Loucy (cell line): ENCODE measurements around the gene PRELID1.
"Not testable (repeated sequence)": the region's sequence is repeated elsewhere in the genome, so short reads cannot be mapped to it uniquely, and the experiment has no call there.

Experiments used
- H2AFZ ChIP-seq: fragments of 200-600 bp; sonication (generic); 2 replicates; pipeline ENCODE4 v1.6.0; 2016; ENCODE audit warnings: antibody characterized with exemption, mild to moderate bottlenecking, low read length, moderate library complexity
- H3F3A ChIP-seq: fragments of 200-600 bp; 2 replicates; pipeline ENCODE4 v1.6.0; 2016; ENCODE audit warnings: antibody characterized with exemption, low read depth, mild to moderate bottlenecking
- H3K27me3 ChIP-seq: fragments of 200-600 bp; sonication (generic); 2 replicates; pipeline ENCODE4 v1.6.1; 2014; ENCODE audit warnings: low read length, mild to moderate bottlenecking; ENCODE audit not compliant: insufficient read depth, poor library complexity, severe bottlenecking
- H3K36me3 ChIP-seq: fragments of 200-600 bp; sonication (generic); 2 replicates; pipeline ENCODE4 v1.6.1; 2016; ENCODE audit warnings: low read length; ENCODE audit not compliant: insufficient read depth
- H3K4me1 ChIP-seq: fragments of 200-600 bp; sonication (generic); 2 replicates; pipeline ENCODE4 v1.5.1; 2014; ENCODE audit warnings: low read length, mild to moderate bottlenecking; ENCODE audit not compliant: insufficient read depth, poor library complexity, severe bottlenecking
- H3K4me2 ChIP-seq: fragments of 200-600 bp; sonication (generic); 2 replicates; pipeline ENCODE4 v1.6.0; 2014; ENCODE audit warnings: antibody characterized with exemption, low read length, low read depth, mild to moderate bottlenecking; ENCODE audit not compliant: poor library complexity, severe bottlenecking
- H3K4me3 ChIP-seq: fragments of 200-600 bp; sonication (generic); 2 replicates; pipeline ENCODE4 v1.5.1; 2014; ENCODE audit warnings: low read length, mild to moderate bottlenecking, mixed read lengths; ENCODE audit not compliant: poor library complexity, severe bottlenecking
- H3K79me2 ChIP-seq: fragments of 200-600 bp; sonication (generic); 2 replicates; pipeline ENCODE4 v1.6.1; 2014; ENCODE audit warnings: low read length; ENCODE audit not compliant: insufficient read depth
- H3K9ac ChIP-seq: fragments of 200-600 bp; sonication (generic); 2 replicates; pipeline ENCODE4 v1.6.0; 2014; ENCODE audit warnings: mild to moderate bottlenecking, low read depth, low read length, moderate library complexity; ENCODE audit not compliant: poor library complexity, severe bottlenecking
- H3K9me2 ChIP-seq: fragments of 200-600 bp; sonication (generic); replicated peaks from 2 replicates; pipeline ENCODE4 v1.6.1; 2016; ENCODE audit warnings: low read depth, low read length, mixed read lengths
- H3K9me3 ChIP-seq: fragments of 200-600 bp; sonication (generic); 2 replicates; pipeline ENCODE4 v1.6.1; 2014; ENCODE audit warnings: mild to moderate bottlenecking, antibody characterized with exemption, low read length, low read depth; ENCODE audit not compliant: insufficient read depth
- H4K20me1 ChIP-seq: fragments of 200-600 bp; sonication (generic); 2 replicates; pipeline ENCODE4 v1.6.0; 2014; ENCODE audit warnings: antibody characterized with exemption, low read length, mild to moderate bottlenecking; ENCODE audit not compliant: insufficient read depth, poor library complexity, severe bottlenecking
- CTCF ChIP-seq: fragments of 200-600 bp; sonication (generic); conservative IDR thresholded peaks from 2 replicates; pipeline ENCODE4 v1.5.1; 2014; ENCODE audit warnings: mild to moderate bottlenecking, antibody characterized with exemption, low read length
- EZH2phosphoT487 ChIP-seq: fragments of 200-600 bp; IDR thresholded peaks from 2 replicates; pipeline ENCODE4 v1.6.1; 2018; ENCODE audit warnings: antibody characterized with exemption, mild to moderate bottlenecking, moderate library complexity, borderline replicate concordance

The PRELID1 gene

GRCh38 chr5:177336603-177337494, 33.2 kb downstream of the PRELID1 start:
- no peak for TF ChIP-seq EZH2phosphoT487
- no peak for TF ChIP-seq CTCF
- H3K36me3 ChIP-seq = peaks cover 40% of the 10 kb centered on the region; the same call in 1 of the 2 replicates
- no peak overlapping the region for H3K4me2 ChIP-seq
- no peaks in the 10 kb centered on the region for H3K9me2 ChIP-seq
- no peaks in the 10 kb centered on the region for H4K20me1 ChIP-seq
- no peak overlapping the region for H3K4me3 ChIP-seq
- H3K9me3 ChIP-seq = no peaks in the 10 kb centered on the region
- H3K27me3 ChIP-seq = no peaks in the 10 kb centered on the region
- no peak overlapping the region for H2AFZ ChIP-seq
- H3F3A ChIP-seq = no peaks in the 10 kb centered on the region
- peaks cover 18% of the 10 kb centered on the region; the same call in 1 of the 2 replicates for H3K79me2 ChIP-seq
- H3K4me1 ChIP-seq = peaks cover 4% of the 10 kb centered on the region
- H3K9ac ChIP-seq = no peak overlapping the region

GRCh38 chr5:177338251-177339106, 34.9 kb downstream of the PRELID1 start:
- H2AFZ ChIP-seq = no peak overlapping the region
- TF ChIP-seq CTCF = no peak
- TF ChIP-seq EZH2phosphoT487 = no peak
- H3F3A ChIP-seq = no peaks in the 10 kb centered on the region
- no peaks in the 10 kb centered on the region for H4K20me1 ChIP-seq
- H3K9ac ChIP-seq = no peak overlapping the region
- H3K4me1 ChIP-seq = no peaks in the 10 kb centered on the region
- no peak overlapping the region for H3K4me2 ChIP-seq
- H3K4me3 ChIP-seq = no peak overlapping the region
- H3K9me2 ChIP-seq = no peaks in the 10 kb centered on the region
- no peaks in the 10 kb centered on the region for H3K27me3 ChIP-seq
- H3K9me3 ChIP-seq = no peaks in the 10 kb centered on the region
- H3K36me3 ChIP-seq = peaks cover 37% of the 10 kb centered on the region; the same call in 1 of the 2 replicates
- peaks cover 22% of the 10 kb centered on the region; the same call in 1 of the 2 replicates for H3K79me2 ChIP-seq

GRCh38 chr5:177339107-177339638, 35.6 kb downstream of the PRELID1 start:
- no peak overlapping the region for H2AFZ ChIP-seq
- peaks cover 31% of the 10 kb centered on the region; the same call in 1 of the 2 replicates for H3K36me3 ChIP-seq
- H3K9me2 ChIP-seq = no peaks in the 10 kb centered on the region
- peak overlapping the region; percentile 24 for H3K4me2 ChIP-seq
- TF ChIP-seq CTCF (no peak), EZH2phosphoT487 (no peak)
- H3K27me3 ChIP-seq = no peaks in the 10 kb centered on the region
- H3K4me3 ChIP-seq = no peak overlapping the region
- no peak overlapping the region for H3K9ac ChIP-seq
- H3K9me3 ChIP-seq = no peaks in the 10 kb centered on the region
- no peaks in the 10 kb centered on the region for H3K4me1 ChIP-seq
- no peaks in the 10 kb centered on the region for H3F3A ChIP-seq
- no peaks in the 10 kb centered on the region for H4K20me1 ChIP-seq
- H3K79me2 ChIP-seq = peaks cover 26% of the 10 kb centered on the region; the same call in 1 of the 2 replicates

GRCh38 chr5:177343000-177343399, 39.4 kb downstream of the PRELID1 start:
- not testable (repeated sequence) for H3K9ac ChIP-seq, H2AFZ ChIP-seq, H3K9me3 ChIP-seq, H3K9me2 ChIP-seq, H4K20me1 ChIP-seq, H3K36me3 ChIP-seq, H3K4me3 ChIP-seq, H3K27me3 ChIP-seq, H3F3A ChIP-seq, H3K4me2 ChIP-seq
- H3K4me1 ChIP-seq = peaks cover 11% of the 10 kb centered on the region
- H3K79me2 ChIP-seq = peaks cover 54% of the 10 kb centered on the region
